HG03469 (cell line): ENCODE measurements around the gene CRISPLD2.
"Not testable (repeated sequence)": the region's sequence is repeated elsewhere in the genome, so short reads cannot be mapped to it uniquely, and the experiment has no call there.

Experiments
- ATAC-seq: cut with Tn5 transposase; IDR thresholded peaks from one replicate; pipeline ENCODE4 v1.9.1; 2021; ENCODE audit warnings: mild to moderate bottlenecking, moderate library complexity, moderate number of reproducible peaks; ENCODE audit not compliant: unreplicated experiment

CRISPLD2 gene

DNA sequence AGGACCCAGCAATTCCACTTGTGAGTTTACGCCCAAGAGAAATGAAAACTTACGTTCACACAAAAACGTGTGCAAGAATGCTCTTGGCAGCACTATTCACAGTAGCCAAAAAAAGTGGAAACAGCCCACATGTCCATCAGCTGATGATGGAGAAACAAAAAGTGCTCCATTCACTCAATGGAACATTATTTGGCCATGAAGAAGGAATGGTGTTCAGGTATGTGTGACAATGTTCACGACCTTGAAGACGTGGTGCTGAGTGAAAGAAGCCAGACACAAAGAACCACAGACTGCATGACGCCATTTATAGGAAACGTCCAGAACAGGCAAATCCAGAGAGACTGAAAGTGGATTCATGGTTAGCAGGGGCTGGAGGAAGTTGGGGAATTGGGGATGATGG is 106.7 kb downstream of the CRISPLD2 start:
- ATAC-seq, result no peak

DNA sequence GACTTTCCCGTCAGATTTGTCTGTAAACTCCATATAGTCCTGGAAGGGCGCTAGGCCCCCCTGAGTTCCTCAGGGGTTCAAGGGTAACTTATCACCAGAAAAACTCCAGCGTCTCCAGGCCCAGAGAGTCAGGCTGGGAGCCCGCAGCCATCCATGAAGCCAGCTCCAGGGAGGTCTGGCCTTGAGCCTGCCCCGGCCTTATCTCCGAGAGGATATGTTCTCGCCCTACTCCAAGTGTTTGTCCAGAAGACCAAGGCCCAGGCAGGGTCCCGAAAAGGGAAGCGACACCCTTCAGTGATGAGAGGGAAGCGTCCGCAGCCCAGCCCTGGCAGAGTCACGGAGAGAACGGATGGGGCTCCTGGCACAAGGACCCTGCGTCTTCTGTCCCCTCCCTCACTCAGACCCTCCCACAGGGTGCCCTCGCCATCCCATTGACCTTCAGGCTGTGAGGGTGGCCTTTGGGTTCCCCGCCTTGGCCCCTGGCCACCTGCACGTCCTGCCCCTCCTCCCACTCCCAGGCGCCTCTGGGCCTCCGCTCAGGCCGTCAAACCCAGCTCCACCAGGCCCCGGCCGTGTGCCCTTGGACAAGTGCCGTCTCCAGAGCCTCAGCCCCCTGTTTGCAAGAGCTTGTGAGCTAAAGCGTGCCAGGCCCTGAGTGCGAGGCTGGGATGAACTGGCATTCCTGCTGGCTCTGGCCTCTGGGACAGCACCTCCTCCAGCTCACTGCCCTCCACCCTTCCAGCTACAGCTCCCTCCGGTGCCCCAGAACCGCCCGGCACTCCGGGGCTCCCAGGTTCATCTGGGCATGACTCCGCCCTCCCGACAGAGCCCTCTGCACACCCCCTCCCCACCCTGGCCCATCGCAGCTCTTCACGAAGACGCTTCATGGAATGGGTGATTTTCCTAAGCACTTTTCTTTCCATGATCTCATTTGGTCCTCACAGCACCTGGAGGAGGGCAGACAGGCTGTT is 108.1 kb downstream of the CRISPLD2 start:
- no peak for ATAC-seq

GRCh38 chr16:84928679-84929420 is 109.1 kb downstream of the CRISPLD2 start:
- no peak for ATAC-seq

DNA sequence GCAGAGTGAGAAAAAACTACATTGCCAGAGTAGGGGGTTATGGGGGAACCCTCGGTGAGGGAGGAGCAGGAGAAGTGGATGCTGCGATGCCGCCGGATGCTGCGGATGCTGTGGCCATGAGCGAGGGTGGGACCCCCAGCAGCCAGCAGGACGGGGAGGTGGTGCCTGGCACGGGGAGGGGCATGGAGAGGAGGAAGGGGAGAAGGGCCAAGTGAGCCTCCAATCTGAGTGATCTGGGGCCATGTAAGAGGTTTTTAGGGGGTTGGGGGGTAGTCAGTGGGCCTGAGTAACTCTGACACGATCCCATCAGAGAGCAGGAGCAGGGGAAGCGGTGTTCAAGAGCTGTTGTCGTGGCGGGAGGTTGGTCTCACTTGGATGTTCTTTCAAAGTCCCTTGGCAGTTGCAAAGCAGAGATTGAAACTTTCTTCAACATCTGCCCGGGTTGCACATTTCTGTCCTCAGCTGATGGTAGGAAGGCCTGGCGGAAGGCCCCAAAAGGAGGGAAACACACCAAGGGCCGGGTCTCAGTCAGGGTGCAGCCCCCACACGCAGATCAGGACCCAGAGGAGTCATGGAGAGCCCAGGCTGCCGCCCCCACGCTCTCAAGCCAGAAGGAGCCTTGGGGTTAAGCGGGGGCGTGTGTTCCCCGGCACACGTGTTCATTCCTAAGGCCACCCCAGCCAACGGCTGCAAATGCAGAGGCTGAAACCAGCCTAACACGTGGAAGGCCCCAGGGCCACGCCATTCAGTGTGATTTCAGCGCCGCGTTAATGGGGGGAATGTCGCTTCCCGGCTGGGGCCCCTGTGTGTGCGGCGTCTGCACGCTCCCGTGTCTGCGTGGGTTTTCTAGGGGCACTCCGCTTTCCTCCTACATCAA is 109.9 kb downstream of the CRISPLD2 start:
- ATAC-seq, result no peak

- ATAC-seq, result no peak
Measured at GRCh38 chr16:84930298-84931106, 110.7 kb downstream of the CRISPLD2 start.

DNA sequence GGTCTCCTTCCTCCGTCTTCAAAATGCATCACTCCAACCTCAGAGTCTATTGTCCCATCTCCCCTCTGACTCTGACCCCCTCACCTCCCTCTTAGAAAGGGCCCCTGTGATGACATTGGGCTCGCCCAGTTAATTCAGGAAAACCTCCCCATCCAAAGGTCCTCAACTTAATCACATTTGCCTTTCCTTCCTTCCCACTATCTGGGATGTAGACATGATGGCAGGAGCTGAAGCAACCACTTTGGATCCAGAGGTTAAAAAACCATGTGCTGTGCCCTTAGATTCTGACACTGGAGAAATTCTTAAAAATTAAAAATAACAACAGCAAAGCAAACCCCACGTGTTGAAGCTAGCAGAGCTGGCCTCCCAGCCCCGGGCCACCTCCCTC is 111.3 kb downstream of the CRISPLD2 start:
- no peak for ATAC-seq

GRCh38 chr16:84931506-84931905 is 111.7 kb downstream of the CRISPLD2 start:
- ATAC-seq, result no peak

DNA sequence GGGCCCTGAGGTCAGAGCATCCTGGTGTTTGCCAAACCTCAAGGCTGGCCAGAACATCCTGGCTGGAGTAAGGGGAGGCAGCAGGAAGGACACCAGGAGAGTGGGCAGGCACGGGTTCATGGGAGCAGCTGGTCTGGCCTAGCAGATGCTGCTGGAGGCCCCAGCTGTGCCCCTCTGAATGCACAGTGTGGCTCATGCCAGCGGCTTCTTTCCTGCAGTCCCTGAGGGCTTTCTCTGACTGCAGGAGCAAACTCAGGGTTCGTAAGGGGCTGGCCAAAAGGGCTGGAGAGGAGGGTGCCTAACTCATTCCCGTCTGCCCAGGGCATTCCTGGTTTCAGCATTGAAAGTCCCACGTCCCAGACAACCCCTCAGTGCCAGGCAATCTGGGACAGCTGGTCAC is 112.9 kb downstream of the CRISPLD2 start:
- ATAC-seq, result no peak

DNA sequence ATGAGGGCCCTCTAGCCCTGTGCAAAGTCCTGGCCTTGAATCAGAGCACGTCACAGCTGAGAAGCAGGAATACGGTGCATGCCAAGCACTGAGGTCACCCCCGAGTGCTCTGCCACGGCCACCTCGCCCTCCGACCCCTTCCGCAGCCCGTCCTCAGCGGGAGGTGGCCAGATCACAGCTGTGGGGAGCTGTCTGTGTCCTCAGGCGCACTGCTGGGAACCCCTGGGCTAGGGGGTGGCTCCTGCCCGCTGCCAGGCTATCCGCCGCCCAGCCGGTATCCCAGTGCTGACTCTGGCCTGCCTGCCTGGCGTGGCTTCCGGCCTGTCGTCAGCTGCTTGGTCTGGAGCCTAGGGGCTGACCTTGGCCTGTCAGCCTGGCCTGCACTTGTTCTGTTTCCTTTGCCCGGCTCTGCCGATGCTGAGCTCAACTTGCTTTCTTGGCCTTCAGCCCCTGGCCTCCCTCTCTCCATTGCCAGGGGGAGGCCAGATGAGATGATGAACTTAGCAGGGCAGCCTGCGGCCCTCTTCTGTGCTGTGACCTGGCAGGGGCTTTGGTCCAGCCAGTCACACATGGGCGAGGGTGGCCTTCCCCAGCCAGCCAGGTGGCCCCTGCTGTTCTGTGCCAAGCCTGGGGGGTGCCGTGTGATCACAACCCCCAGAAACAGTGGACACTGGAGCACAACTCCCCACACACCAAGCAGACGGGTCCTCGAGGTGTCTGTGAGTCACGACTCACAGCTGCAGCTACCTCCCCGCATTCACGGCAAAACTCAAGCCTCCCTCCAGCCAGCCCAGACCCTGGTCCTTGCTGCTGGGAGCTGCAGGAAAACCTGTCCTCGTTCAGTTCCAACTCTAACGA is 114.2 kb downstream of the CRISPLD2 start:
- no peak for ATAC-seq

DNA sequence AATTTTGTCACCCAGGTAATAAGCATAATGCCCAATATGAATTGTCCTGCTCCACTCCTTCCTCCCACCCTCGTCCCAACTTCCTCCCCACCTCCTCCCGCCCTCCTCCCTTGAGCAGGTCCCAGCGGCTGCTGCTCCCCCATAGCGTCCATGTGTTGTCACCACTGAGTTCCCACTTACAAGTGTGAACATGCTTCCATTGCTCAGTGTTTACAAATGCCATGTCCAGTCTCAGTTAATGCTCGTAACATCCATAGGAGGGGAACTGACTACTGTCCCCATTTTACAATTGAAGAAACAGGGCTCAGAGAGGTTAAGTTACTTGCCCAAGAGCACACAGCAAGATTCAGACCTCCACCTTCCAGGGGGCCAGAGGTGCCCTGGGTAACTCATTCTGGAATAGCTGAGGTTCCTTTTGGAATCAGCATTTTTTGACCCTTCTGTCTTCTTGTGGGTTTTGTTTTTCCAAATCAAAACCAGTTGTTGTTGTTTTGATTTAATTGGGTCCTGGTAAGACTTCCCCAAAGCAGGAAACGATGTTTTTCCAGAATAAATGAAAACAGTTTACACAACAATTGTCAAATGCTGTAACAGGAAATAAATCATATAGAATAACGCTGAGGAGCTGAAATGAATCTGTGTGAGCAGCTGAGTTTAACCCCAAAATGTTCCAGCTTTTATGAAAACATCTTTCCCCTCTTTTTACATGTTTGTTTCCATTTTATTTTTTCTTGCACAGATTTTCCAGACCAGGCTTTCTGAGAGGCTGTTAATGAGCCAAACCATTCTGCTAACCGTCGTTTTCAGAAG is 117.6 kb downstream of the CRISPLD2 start:
- no peak for ATAC-seq

- not testable (repeated sequence) for ATAC-seq
Measured at GRCh38 chr16:84938616-84939015, 118.8 kb downstream of the CRISPLD2 start.

GRCh38 chr16:84940670-84941551 is 121.1 kb downstream of the CRISPLD2 start:
- no peak for ATAC-seq

GRCh38 chr16:84941921-84942320 is 122.1 kb downstream of the CRISPLD2 start:
- ATAC-seq, result no peak

- ATAC-seq, result no peak
Measured at GRCh38 chr16:84942786-84943185, 123.0 kb downstream of the CRISPLD2 start.

- no peak for ATAC-seq
Measured at GRCh38 chr16:84943620-84944019, 123.8 kb downstream of the CRISPLD2 start.

GRCh38 chr16:84947022-84947421 is 127.2 kb downstream of the CRISPLD2 start:
- ATAC-seq, result no peak
